ENCODE measurements around the gene CCDC68.
A peak's percentile ranks its signal among the peaks of the same experiment; 100 is the strongest.

Gene CCDC68

DNA sequence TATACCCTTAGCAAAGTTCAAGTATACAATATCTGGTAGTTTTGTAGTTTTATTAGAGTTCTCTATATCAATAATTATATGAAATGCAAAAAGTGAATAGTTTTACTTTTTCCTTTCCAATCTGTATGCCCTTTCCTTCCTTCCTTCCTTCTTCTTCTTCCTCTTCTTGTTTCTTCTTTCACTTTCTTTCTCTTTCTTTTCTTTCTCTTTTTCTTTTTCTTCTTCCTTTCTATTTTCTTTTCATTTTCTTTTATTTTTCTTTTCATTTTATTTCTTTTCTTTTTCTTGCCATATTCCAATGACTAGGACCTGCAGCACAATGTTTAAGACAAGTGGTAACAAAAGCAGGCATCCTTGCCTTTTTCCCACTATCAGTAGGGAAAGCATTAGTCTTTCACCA, 59.8 kb downstream of the CCDC68 start:
- Histone ChIP-seq H2AFZ (ENCODE audit: low read length, unreplicated experiment) (no peak overlapping the region), H3K27ac (ENCODE audit: low read depth, low read length) (no peak overlapping the region), H3K79me2 (ENCODE audit: control insufficient read depth, insufficient read depth, low read length, unreplicated experiment) (no peaks in the 10 kb centered on the region), H3K4me1 (ENCODE audit: control insufficient read depth, insufficient read depth, low read length, unreplicated experiment) (no peaks in the 10 kb centered on the region), H3K36me3 (ENCODE audit: insufficient read depth, low read length) (no peaks in the 10 kb centered on the region), H3K27me3 (ENCODE audit: insufficient read depth, low read length) (no peaks in the 10 kb centered on the region), H3K4me3 (ENCODE audit: low read depth, low read length) (no peak overlapping the region)

- Histone ChIP-seq H3K79me2 (ENCODE audit: control insufficient read depth, insufficient read depth, low read length, unreplicated experiment) (no peaks in the 10 kb centered on the region), H3K27ac (ENCODE audit: low read depth, low read length) (peak overlapping the region; percentile 49), H3K4me3 (ENCODE audit: low read depth, low read length) (no peak overlapping the region), H3K27me3 (ENCODE audit: insufficient read depth, low read length) (no peaks in the 10 kb centered on the region), H3K36me3 (ENCODE audit: insufficient read depth, low read length) (peaks cover 58% of the 10 kb centered on the region), H3K4me1 (ENCODE audit: control insufficient read depth, insufficient read depth, low read length, unreplicated experiment) (peaks cover 14% of the 10 kb centered on the region), H2AFZ (ENCODE audit: low read length, unreplicated experiment) (no peak overlapping the region)
These were observed 70.3 kb downstream of the CCDC68 start for GRCh38 chr18:54888933-54889332.

GRCh38 chr18:54888378-54888777, 70.9 kb downstream of the CCDC68 start:
- Histone ChIP-seq H3K27ac (ENCODE audit: low read depth, low read length) (peak overlapping the region; percentile 49), H3K36me3 (ENCODE audit: insufficient read depth, low read length) (peaks cover 61% of the 10 kb centered on the region), H3K27me3 (ENCODE audit: insufficient read depth, low read length) (no peaks in the 10 kb centered on the region), H3K79me2 (ENCODE audit: control insufficient read depth, insufficient read depth, low read length, unreplicated experiment) (no peaks in the 10 kb centered on the region), H3K4me3 (ENCODE audit: low read depth, low read length) (no peak overlapping the region), H3K4me1 (ENCODE audit: control insufficient read depth, insufficient read depth, low read length, unreplicated experiment) (peaks cover 14% of the 10 kb centered on the region), H2AFZ (ENCODE audit: low read length, unreplicated experiment) (no peak overlapping the region)

GRCh38 chr18:54883816-54884604, 75.3 kb downstream of the CCDC68 start:
- no peak overlapping the region for H3K4me3 ChIP-seq (ENCODE audit: low read depth, low read length)

DNA sequence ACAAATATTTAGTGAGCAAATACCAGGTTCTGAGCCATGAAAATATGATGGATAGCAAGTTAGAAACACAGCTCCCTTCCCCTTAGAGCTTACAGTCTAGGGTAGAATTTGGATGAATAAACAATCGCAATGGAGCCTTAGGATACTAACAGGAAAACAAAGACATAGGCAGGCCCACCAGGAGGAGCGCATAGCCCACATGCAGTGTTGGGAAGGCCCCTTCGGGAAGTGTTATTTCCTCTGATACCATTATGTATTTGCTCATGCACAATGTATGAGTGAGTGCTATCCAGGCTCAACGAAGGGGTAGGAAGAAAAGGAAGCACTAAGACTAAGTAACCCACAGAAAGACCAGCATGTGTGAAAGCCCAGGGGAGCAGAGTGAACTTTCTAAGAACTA, 76.9 kb downstream of the CCDC68 start:
- no peak overlapping the region for H2AFZ ChIP-seq (ENCODE audit: low read length, unreplicated experiment)
- peaks cover 45% of the 10 kb centered on the region for H3K36me3 ChIP-seq (ENCODE audit: insufficient read depth, low read length)
- no peaks in the 10 kb centered on the region for H3K27me3 ChIP-seq (ENCODE audit: insufficient read depth, low read length)
- no peak overlapping the region for H3K4me3 ChIP-seq (ENCODE audit: low read depth, low read length)
- peaks cover 13% of the 10 kb centered on the region for H3K4me1 ChIP-seq (ENCODE audit: control insufficient read depth, insufficient read depth, low read length, unreplicated experiment)
- H3K79me2 ChIP-seq (ENCODE audit: control insufficient read depth, insufficient read depth, low read length, unreplicated experiment), result no peaks in the 10 kb centered on the region
- no peak overlapping the region for H3K27ac ChIP-seq (ENCODE audit: low read depth, low read length)

More at GRCh38 chr18:54883816-54884604, 75.3 kb downstream of the CCDC68 start:
- Histone ChIP-seq H2AFZ (ENCODE audit: low read length, unreplicated experiment) (no peak overlapping the region), H3K79me2 (ENCODE audit: control insufficient read depth, insufficient read depth, low read length, unreplicated experiment) (no peaks in the 10 kb centered on the region), H3K27ac (ENCODE audit: low read depth, low read length) (no peak overlapping the region), H3K27me3 (ENCODE audit: insufficient read depth, low read length) (no peaks in the 10 kb centered on the region), H3K4me1 (ENCODE audit: control insufficient read depth, insufficient read depth, low read length, unreplicated experiment) (peaks cover 22% of the 10 kb centered on the region), H3K36me3 (ENCODE audit: insufficient read depth, low read length) (peaks cover 51% of the 10 kb centered on the region)

DNA sequence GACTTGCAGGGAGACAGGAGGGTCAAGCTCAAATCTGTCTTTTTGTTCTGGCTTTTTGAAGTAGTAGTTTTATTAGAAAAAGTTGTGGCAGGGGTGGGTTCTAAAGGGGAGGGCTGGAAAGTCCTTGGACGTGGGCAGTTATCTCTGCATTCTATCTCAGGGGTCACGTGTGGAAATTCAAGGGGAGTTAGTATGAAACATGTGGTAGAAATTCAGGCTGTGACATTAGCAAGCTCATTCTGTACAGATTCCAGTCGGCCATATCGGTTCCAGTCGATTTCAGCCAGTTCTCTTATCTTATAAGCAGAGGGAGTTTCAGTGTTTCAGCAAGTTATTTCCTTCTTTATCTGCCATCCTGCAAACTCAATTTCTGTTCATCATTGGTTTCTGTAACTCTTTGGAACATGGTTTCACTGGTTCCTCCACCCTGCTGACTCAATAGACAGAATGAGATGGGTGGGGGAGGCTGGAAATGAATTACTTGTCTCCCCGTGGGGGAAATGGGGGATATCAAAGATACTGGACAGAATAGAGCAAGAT, 78.0 kb downstream of the CCDC68 start:
- Histone ChIP-seq H2AFZ (ENCODE audit: low read length, unreplicated experiment) (no peak overlapping the region), H3K36me3 (ENCODE audit: insufficient read depth, low read length) (peaks cover 45% of the 10 kb centered on the region), H3K4me3 (ENCODE audit: low read depth, low read length) (no peak overlapping the region), H3K4me1 (ENCODE audit: control insufficient read depth, insufficient read depth, low read length, unreplicated experiment) (peaks cover 13% of the 10 kb centered on the region), H3K79me2 (ENCODE audit: control insufficient read depth, insufficient read depth, low read length, unreplicated experiment) (no peaks in the 10 kb centered on the region), H3K27ac (ENCODE audit: low read depth, low read length) (peak overlapping the region; percentile 22; the same call in 1 of the 2 replicates), H3K27me3 (ENCODE audit: insufficient read depth, low read length) (no peaks in the 10 kb centered on the region)

DNA sequence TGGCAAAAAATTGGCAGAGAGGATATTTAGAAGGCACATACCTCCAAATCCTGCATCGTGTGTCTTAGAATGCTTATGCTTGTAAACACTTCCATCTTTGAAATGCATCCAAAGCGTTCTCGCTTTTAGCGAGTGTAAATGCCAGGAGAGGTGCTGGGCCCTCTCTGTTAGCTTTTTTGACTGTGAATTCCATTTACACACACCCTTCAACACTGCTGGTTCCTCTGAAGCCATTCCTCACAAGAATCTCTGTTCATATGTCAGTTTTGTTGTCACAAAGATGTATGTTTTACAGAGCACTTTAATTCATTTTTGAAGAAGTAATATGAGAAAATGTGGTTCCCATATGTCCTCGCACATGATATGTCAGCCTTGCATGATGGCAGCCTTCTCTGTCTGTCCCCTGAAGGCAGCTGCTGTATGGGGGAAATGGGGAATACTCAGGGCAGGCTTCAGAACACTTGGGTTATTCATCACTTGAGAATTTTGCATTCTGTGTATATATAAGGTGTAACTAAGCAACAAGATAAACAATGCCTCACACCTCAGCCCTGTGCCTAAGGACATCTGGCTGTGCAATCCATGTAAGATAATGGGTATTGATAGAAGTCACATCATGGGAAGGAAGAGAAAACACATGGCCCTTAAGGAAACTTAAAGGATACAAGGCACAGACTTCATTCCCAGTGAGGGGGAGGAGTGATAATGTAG, 78.7 kb downstream of the CCDC68 start:
- H3K27ac ChIP-seq (ENCODE audit: low read depth, low read length), result peak overlapping the region; percentile 22; the same call in 1 of the 2 replicates
- peaks cover 39% of the 10 kb centered on the region for H3K36me3 ChIP-seq (ENCODE audit: insufficient read depth, low read length)
- no peaks in the 10 kb centered on the region for H3K27me3 ChIP-seq (ENCODE audit: insufficient read depth, low read length)
- no peak overlapping the region for H2AFZ ChIP-seq (ENCODE audit: low read length, unreplicated experiment)
- no peaks in the 10 kb centered on the region for H3K79me2 ChIP-seq (ENCODE audit: control insufficient read depth, insufficient read depth, low read length, unreplicated experiment)
- no peak overlapping the region for H3K4me3 ChIP-seq (ENCODE audit: low read depth, low read length)
- H3K4me1 ChIP-seq (ENCODE audit: control insufficient read depth, insufficient read depth, low read length, unreplicated experiment), result peaks cover 13% of the 10 kb centered on the region

DNA sequence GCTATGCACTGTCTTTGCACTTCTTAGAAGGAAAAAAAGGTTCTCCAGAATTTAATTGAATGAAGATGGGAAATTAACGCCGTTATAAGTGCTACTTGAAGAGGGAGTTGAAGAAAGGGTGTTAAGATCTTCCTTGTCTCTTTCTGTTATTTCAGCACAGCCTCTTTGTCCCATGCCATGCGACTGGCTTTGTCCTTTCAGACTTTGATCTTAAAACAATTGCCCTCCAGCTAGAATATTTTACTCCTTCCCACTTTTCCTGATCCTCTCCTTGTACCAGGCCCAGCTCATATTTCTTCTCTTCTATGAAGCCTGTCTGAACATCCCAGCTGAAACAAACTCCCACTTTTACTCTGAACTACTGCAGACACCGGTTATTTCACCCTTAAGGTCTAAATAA, 79.6 kb downstream of the CCDC68 start:
- Histone ChIP-seq H3K36me3 (ENCODE audit: insufficient read depth, low read length) (peaks cover 30% of the 10 kb centered on the region), H2AFZ (ENCODE audit: low read length, unreplicated experiment) (no peak overlapping the region)

GRCh38 chr18:54878659-54879358, 80.5 kb downstream of the CCDC68 start:
- Histone ChIP-seq H3K27ac (ENCODE audit: low read depth, low read length) (peak overlapping the region; percentile 2; the same call in 1 of the 2 replicates), H2AFZ (ENCODE audit: low read length, unreplicated experiment) (no peak overlapping the region), H3K27me3 (ENCODE audit: insufficient read depth, low read length) (no peaks in the 10 kb centered on the region)

More for the DNA sequence above, 79.6 kb downstream of the CCDC68 start:
- Histone ChIP-seq H3K4me1 (ENCODE audit: control insufficient read depth, insufficient read depth, low read length, unreplicated experiment) (peaks cover 13% of the 10 kb centered on the region), H3K27me3 (ENCODE audit: insufficient read depth, low read length) (no peaks in the 10 kb centered on the region), H3K27ac (ENCODE audit: low read depth, low read length) (no peak overlapping the region), H3K4me3 (ENCODE audit: low read depth, low read length) (no peak overlapping the region), H3K79me2 (ENCODE audit: control insufficient read depth, insufficient read depth, low read length, unreplicated experiment) (no peaks in the 10 kb centered on the region)

GRCh38 chr18:54878159-54878622, 81.1 kb downstream of the CCDC68 start:
- peak overlapping the region; percentile 2; the same call in 1 of the 2 replicates for H3K27ac ChIP-seq (ENCODE audit: low read depth, low read length)
- peaks cover 17% of the 10 kb centered on the region for H3K4me1 ChIP-seq (ENCODE audit: control insufficient read depth, insufficient read depth, low read length, unreplicated experiment)
- no peaks in the 10 kb centered on the region for H3K79me2 ChIP-seq (ENCODE audit: control insufficient read depth, insufficient read depth, low read length, unreplicated experiment)
- no peaks in the 10 kb centered on the region for H3K27me3 ChIP-seq (ENCODE audit: insufficient read depth, low read length)
- peaks cover 17% of the 10 kb centered on the region for H3K36me3 ChIP-seq (ENCODE audit: insufficient read depth, low read length)
- H2AFZ ChIP-seq (ENCODE audit: low read length, unreplicated experiment), result no peak overlapping the region
- H3K4me3 ChIP-seq (ENCODE audit: low read depth, low read length), result no peak overlapping the region

More at GRCh38 chr18:54878659-54879358, 80.5 kb downstream of the CCDC68 start:
- H3K4me3 ChIP-seq (ENCODE audit: low read depth, low read length), result no peak overlapping the region
- peaks cover 15% of the 10 kb centered on the region for H3K4me1 ChIP-seq (ENCODE audit: control insufficient read depth, insufficient read depth, low read length, unreplicated experiment)
- peaks cover 21% of the 10 kb centered on the region for H3K36me3 ChIP-seq (ENCODE audit: insufficient read depth, low read length)
- H3K79me2 ChIP-seq (ENCODE audit: control insufficient read depth, insufficient read depth, low read length, unreplicated experiment), result no peaks in the 10 kb centered on the region
